ENCODE measurements around the gene DAB2IP.

Gene DAB2IP

DNA sequence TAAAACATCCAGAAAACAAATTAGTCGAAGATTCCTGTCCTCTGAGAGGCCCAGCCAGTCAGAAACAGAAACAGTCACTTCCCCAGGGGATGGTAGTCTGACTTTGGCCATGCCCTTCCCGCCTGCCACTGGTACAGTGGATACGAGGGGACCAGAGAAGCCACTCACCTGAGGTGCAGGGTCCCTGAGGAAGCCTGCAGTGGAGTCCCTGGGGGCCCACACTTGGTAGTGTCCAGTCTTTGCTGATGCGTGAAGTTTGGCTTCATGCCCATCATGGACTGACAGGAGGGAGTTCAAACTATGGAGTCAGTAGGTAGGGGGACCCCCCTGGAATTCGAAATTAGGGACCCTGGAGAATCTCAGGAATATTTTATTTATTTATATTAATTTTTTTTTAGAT is 147.5 kb downstream of the DAB2IP start:
- WGBS (ENCODE audit: insufficient coverage): 96% methylated on average over 4 of the region's 5 CpGs
- Histone ChIP-seq H3K4me1 (ENCODE audit: control extremely low read depth in 1 of 4, control insufficient read depth in 4 of 4, insufficient read depth in 4 of 4, low read length in 3 of 4) (no peaks in the 10 kb centered on the region), H3K36me3 (ENCODE audit: control insufficient read depth in 4 of 4, insufficient read depth in 4 of 4, low read length in 3 of 4) (no peaks in the 10 kb centered on the region), H3K4me3 (ENCODE audit: control insufficient read depth in 1 of 7, extremely low read depth in 1 of 7, insufficient read depth in 4 of 7, low read depth in 2 of 7, low read length in 6 of 7) (no peak overlapping the region), H3K27ac (ENCODE audit: insufficient read depth in 1 of 2, low read depth in 1 of 2, low read length in 2 of 2, poor library complexity in 1 of 2, severe bottlenecking in 2 of 2) (no peak overlapping the region), H3K27me3 (replicated peaks in 2 of 5; ENCODE audit: control insufficient read depth in 4 of 5, insufficient read depth in 5 of 5, low read length in 4 of 5) (peaks cover 0 to 8% (median 0%) of the 10 kb centered on the region in 5 experiments), H3K9me3 (ENCODE audit: control extremely low read depth in 1 of 5, control insufficient read depth in 4 of 5, insufficient read depth in 2 of 5, low read depth in 1 of 5, low read length in 4 of 5) (no peaks in the 10 kb centered on the region)
- DNase-seq: no peak
- ChIA-PET POLR2A (no interaction called here), CTCF (no interaction called here)

GRCh38 chr9:121800376-121800775 is 148.9 kb downstream of the DAB2IP start:
- no peaks in the 10 kb centered on the region for H3K36me3 ChIP-seq (ENCODE audit: control insufficient read depth in 4 of 4, insufficient read depth in 4 of 4, low read length in 3 of 4)
- peaks cover 0 to 8% (median 0%) of the 10 kb centered on the region in 5 experiments for H3K27me3 ChIP-seq (replicated peaks in 2 of 5; ENCODE audit: control insufficient read depth in 4 of 5, insufficient read depth in 5 of 5, low read length in 4 of 5)
- H3K9me3 ChIP-seq (ENCODE audit: control extremely low read depth in 1 of 5, control insufficient read depth in 4 of 5, insufficient read depth in 2 of 5, low read depth in 1 of 5, low read length in 4 of 5): peaks cover 0 to 6% (median 0%) of the 10 kb centered on the region in 5 experiments
- 96% methylated on average over 9 of the region's 10 CpGs for WGBS (ENCODE audit: insufficient coverage)
- no peak for DNase-seq
- no peak overlapping the region for H3K27ac ChIP-seq (ENCODE audit: insufficient read depth in 1 of 2, low read depth in 1 of 2, low read length in 2 of 2, poor library complexity in 1 of 2, severe bottlenecking in 2 of 2)
- H3K4me1 ChIP-seq (ENCODE audit: control extremely low read depth in 1 of 4, control insufficient read depth in 4 of 4, insufficient read depth in 4 of 4, low read length in 3 of 4): no peaks in the 10 kb centered on the region
- ChIA-PET CTCF (no interaction called here), POLR2A (interaction anchor here (0.6 kb wide), 1 partner anchor 979 kb away, joined by 3 read pairs; no protein-coding TSS in a partner anchor)
- no peak overlapping the region for H3K4me3 ChIP-seq (ENCODE audit: control insufficient read depth in 1 of 7, extremely low read depth in 1 of 7, insufficient read depth in 4 of 7, low read depth in 2 of 7, low read length in 6 of 7)

- Histone ChIP-seq H3K4me3 (ENCODE audit: control insufficient read depth in 1 of 7, extremely low read depth in 1 of 7, insufficient read depth in 4 of 7, low read depth in 2 of 7, low read length in 6 of 7) (no peak overlapping the region), H3K27me3 (replicated peaks in 2 of 5; ENCODE audit: control insufficient read depth in 4 of 5, insufficient read depth in 5 of 5, low read length in 4 of 5) (peaks cover 0 to 8% (median 0%) of the 10 kb centered on the region in 5 experiments), H3K27ac (ENCODE audit: insufficient read depth in 1 of 2, low read depth in 1 of 2, low read length in 2 of 2, poor library complexity in 1 of 2, severe bottlenecking in 2 of 2) (no peak overlapping the region), H3K9me3 (ENCODE audit: control extremely low read depth in 1 of 5, control insufficient read depth in 4 of 5, insufficient read depth in 2 of 5, low read depth in 1 of 5, low read length in 4 of 5) (peaks cover 0 to 6% (median 0%) of the 10 kb centered on the region in 5 experiments), H3K4me1 (ENCODE audit: control extremely low read depth in 1 of 4, control insufficient read depth in 4 of 4, insufficient read depth in 4 of 4, low read length in 3 of 4) (no peaks in the 10 kb centered on the region), H3K36me3 (ENCODE audit: control insufficient read depth in 4 of 4, insufficient read depth in 4 of 4, low read length in 3 of 4) (no peaks in the 10 kb centered on the region)
- no peak for DNase-seq
- POLR2A ChIA-PET: no interaction called here
- WGBS (ENCODE audit: insufficient coverage): 73% methylated on average over 2 of the region's 3 CpGs
- CTCF ChIA-PET: no interaction called here
These were observed 150.1 kb downstream of the DAB2IP start for GRCh38 chr9:121801579-121801978.

- WGBS (ENCODE audit: insufficient coverage): 89% methylated on average over 3 of the region's 5 CpGs
- CTCF ChIA-PET: no interaction called here
- H3K36me3 ChIP-seq (ENCODE audit: control insufficient read depth in 4 of 4, insufficient read depth in 4 of 4, low read length in 3 of 4): no peaks in the 10 kb centered on the region
These were observed 151.3 kb downstream of the DAB2IP start for GRCh38 chr9:121802753-121803152.

GRCh38 chr9:121807069-121807822 is 155.8 kb downstream of the DAB2IP start:
- H3K9me3 ChIP-seq (ENCODE audit: control extremely low read depth in 1 of 5, control insufficient read depth in 4 of 5, insufficient read depth in 2 of 5, low read depth in 1 of 5, low read length in 4 of 5): peaks cover 0 to 6% (median 0%) of the 10 kb centered on the region in 5 experiments
- H3K4me3 ChIP-seq (ENCODE audit: control insufficient read depth in 1 of 7, extremely low read depth in 1 of 7, insufficient read depth in 4 of 7, low read depth in 2 of 7, low read length in 6 of 7): no peak overlapping the region
- H3K4me1 ChIP-seq (ENCODE audit: control extremely low read depth in 1 of 4, control insufficient read depth in 4 of 4, insufficient read depth in 4 of 4, low read length in 3 of 4): no peaks in the 10 kb centered on the region
- no peak overlapping the region for H3K27ac ChIP-seq (ENCODE audit: insufficient read depth in 1 of 2, low read depth in 1 of 2, low read length in 2 of 2, poor library complexity in 1 of 2, severe bottlenecking in 2 of 2)
- WGBS (ENCODE audit: insufficient coverage): 74% methylated on average over 11 of the region's 12 CpGs
- H3K36me3 ChIP-seq (ENCODE audit: control insufficient read depth in 4 of 4, insufficient read depth in 4 of 4, low read length in 3 of 4): no peaks in the 10 kb centered on the region
- H3K27me3 ChIP-seq (replicated peaks in 2 of 5; ENCODE audit: control insufficient read depth in 4 of 5, insufficient read depth in 5 of 5, low read length in 4 of 5): peaks cover 0 to 6% (median 0%) of the 10 kb centered on the region in 5 experiments
- POLR2A ChIA-PET: no interaction called here
- CTCF ChIA-PET: no interaction called here
- DNase-seq: no peak

More at GRCh38 chr9:121802753-121803152, 151.3 kb downstream of the DAB2IP start:
- H3K27ac ChIP-seq (ENCODE audit: insufficient read depth in 1 of 2, low read depth in 1 of 2, low read length in 2 of 2, poor library complexity in 1 of 2, severe bottlenecking in 2 of 2): no peak overlapping the region
- H3K4me1 ChIP-seq (ENCODE audit: control extremely low read depth in 1 of 4, control insufficient read depth in 4 of 4, insufficient read depth in 4 of 4, low read length in 3 of 4): no peaks in the 10 kb centered on the region
- peaks cover 0 to 8% (median 0%) of the 10 kb centered on the region in 5 experiments for H3K27me3 ChIP-seq (replicated peaks in 2 of 5; ENCODE audit: control insufficient read depth in 4 of 5, insufficient read depth in 5 of 5, low read length in 4 of 5)
- H3K9me3 ChIP-seq (ENCODE audit: control extremely low read depth in 1 of 5, control insufficient read depth in 4 of 5, insufficient read depth in 2 of 5, low read depth in 1 of 5, low read length in 4 of 5): peaks cover 0 to 6% (median 0%) of the 10 kb centered on the region in 5 experiments
- H3K4me3 ChIP-seq (ENCODE audit: control insufficient read depth in 1 of 7, extremely low read depth in 1 of 7, insufficient read depth in 4 of 7, low read depth in 2 of 7, low read length in 6 of 7): no peak overlapping the region
- no peak for DNase-seq
- POLR2A ChIA-PET: no interaction called here

- Histone ChIP-seq H3K4me3 (ENCODE audit: control insufficient read depth in 1 of 7, extremely low read depth in 1 of 7, insufficient read depth in 4 of 7, low read depth in 2 of 7, low read length in 6 of 7) (no peak overlapping the region), H3K4me1 (ENCODE audit: control extremely low read depth in 1 of 4, control insufficient read depth in 4 of 4, insufficient read depth in 4 of 4, low read length in 3 of 4) (no peaks in the 10 kb centered on the region), H3K36me3 (ENCODE audit: control insufficient read depth in 4 of 4, insufficient read depth in 4 of 4, low read length in 3 of 4) (no peaks in the 10 kb centered on the region), H3K9me3 (ENCODE audit: control extremely low read depth in 1 of 5, control insufficient read depth in 4 of 5, insufficient read depth in 2 of 5, low read depth in 1 of 5, low read length in 4 of 5) (peaks cover 0 to 6% (median 0%) of the 10 kb centered on the region in 5 experiments), H3K27me3 (replicated peaks in 2 of 5; ENCODE audit: control insufficient read depth in 4 of 5, insufficient read depth in 5 of 5, low read length in 4 of 5) (peaks cover 0 to under 1% (median 0%) of the 10 kb centered on the region in 5 experiments), H3K27ac (ENCODE audit: insufficient read depth in 1 of 2, low read depth in 1 of 2, low read length in 2 of 2, poor library complexity in 1 of 2, severe bottlenecking in 2 of 2) (no peak overlapping the region)
- no peak for DNase-seq
- WGBS (ENCODE audit: insufficient coverage): 93% methylated on average over 14 of the region's 16 CpGs
- POLR2A ChIA-PET: no interaction called here
- CTCF ChIA-PET: no interaction called here
These were observed 156.4 kb downstream of the DAB2IP start for GRCh38 chr9:121807823-121808278.

- no peaks in the 10 kb centered on the region for H3K36me3 ChIP-seq (ENCODE audit: control insufficient read depth in 4 of 4, insufficient read depth in 4 of 4, low read length in 3 of 4)
- CTCF ChIA-PET: no interaction called here
- WGBS (ENCODE audit: insufficient coverage): 70% methylated on average over 4 of the region's 4 CpGs
- H3K4me1 ChIP-seq (ENCODE audit: control extremely low read depth in 1 of 4, control insufficient read depth in 4 of 4, insufficient read depth in 4 of 4, low read length in 3 of 4): no peaks in the 10 kb centered on the region
- H3K4me3 ChIP-seq (ENCODE audit: control insufficient read depth in 1 of 7, extremely low read depth in 1 of 7, insufficient read depth in 4 of 7, low read depth in 2 of 7, low read length in 6 of 7): no peak overlapping the region
- DNase-seq: no peak
- POLR2A ChIA-PET: no interaction called here
- H3K27me3 ChIP-seq (replicated peaks in 2 of 5; ENCODE audit: control insufficient read depth in 4 of 5, insufficient read depth in 5 of 5, low read length in 4 of 5): peaks cover 0 to 2% (median 0%) of the 10 kb centered on the region in 5 experiments
- no peak overlapping the region for H3K27ac ChIP-seq (ENCODE audit: insufficient read depth in 1 of 2, low read depth in 1 of 2, low read length in 2 of 2, poor library complexity in 1 of 2, severe bottlenecking in 2 of 2)
- H3K9me3 ChIP-seq (ENCODE audit: control extremely low read depth in 1 of 5, control insufficient read depth in 4 of 5, insufficient read depth in 2 of 5, low read depth in 1 of 5, low read length in 4 of 5): peaks cover 0 to 6% (median 0%) of the 10 kb centered on the region in 5 experiments
These were observed 157.3 kb downstream of the DAB2IP start for GRCh38 chr9:121808781-121809180.
